ENCODE data around the gene TNS2.

- TF ChIP-seq CTCF (IDR thresholded peaks at IDR 0.05), result no peak
- TF ChIP-seq MAX (IDR thresholded peaks at IDR 0.05; ENCODE audit: low read depth), result no peak
- no peak for TF ChIP-seq RFX5 (IDR thresholded peaks at IDR 0.05; ENCODE audit: low read length)
- TF ChIP-seq TEAD4 (IDR thresholded peaks at IDR 0.05; ENCODE audit: borderline replicate concordance, insufficient read depth), result no peak
- TF ChIP-seq FOXJ3 (CRISPR knock-in tag; IDR thresholded peaks at IDR 0.05), result no peak
- TF ChIP-seq SMC3 (IDR thresholded peaks at IDR 0.05; ENCODE audit: low read depth, low read length), result no peak
- no peak for TF ChIP-seq MXI1 (IDR thresholded peaks at IDR 0.05; ENCODE audit: low read depth, low read length)
- no peak for TF ChIP-seq USF2 (IDR thresholded peaks at IDR 0.05; ENCODE audit: borderline replicate concordance, low read depth, low read length)
- TF ChIP-seq JUND (IDR thresholded peaks at IDR 0.05), result no peak
- no peak for TF ChIP-seq EP300 (IDR thresholded peaks at IDR 0.05; ENCODE audit: borderline replicate concordance in 1 of 2, low read depth in 1 of 2, low read length in 1 of 2)
- TF ChIP-seq GABPA (IDR thresholded peaks at IDR 0.05; ENCODE audit: low read depth), result no peak
- no peak for TF ChIP-seq EZH2phosphoT487 (IDR thresholded peaks at IDR 0.05; ENCODE audit: borderline replicate concordance, low read depth)
Measured at GRCh38 chr12:53039851-53040250, 10.0 kb upstream of the TNS2 start.

Measured in SK-N-SH (cell line).